Stimulated activated CD8-positive, alpha-beta memory T cell treated with anti-CD3 and anti-CD28 coated beads, Interleukin-7, amount 100 ng/mL, for 4 hours (primary cell): Measurements from ENCODE around the gene SHFL.

Source experiments
- DNase-seq, 2 donors: peaks; one replicate each; pipeline ENCODE4 v3.0.0-alpha.2; 2020; ENCODE audit warnings: low read depth in 2 of 2

Gene SHFL

DNA sequence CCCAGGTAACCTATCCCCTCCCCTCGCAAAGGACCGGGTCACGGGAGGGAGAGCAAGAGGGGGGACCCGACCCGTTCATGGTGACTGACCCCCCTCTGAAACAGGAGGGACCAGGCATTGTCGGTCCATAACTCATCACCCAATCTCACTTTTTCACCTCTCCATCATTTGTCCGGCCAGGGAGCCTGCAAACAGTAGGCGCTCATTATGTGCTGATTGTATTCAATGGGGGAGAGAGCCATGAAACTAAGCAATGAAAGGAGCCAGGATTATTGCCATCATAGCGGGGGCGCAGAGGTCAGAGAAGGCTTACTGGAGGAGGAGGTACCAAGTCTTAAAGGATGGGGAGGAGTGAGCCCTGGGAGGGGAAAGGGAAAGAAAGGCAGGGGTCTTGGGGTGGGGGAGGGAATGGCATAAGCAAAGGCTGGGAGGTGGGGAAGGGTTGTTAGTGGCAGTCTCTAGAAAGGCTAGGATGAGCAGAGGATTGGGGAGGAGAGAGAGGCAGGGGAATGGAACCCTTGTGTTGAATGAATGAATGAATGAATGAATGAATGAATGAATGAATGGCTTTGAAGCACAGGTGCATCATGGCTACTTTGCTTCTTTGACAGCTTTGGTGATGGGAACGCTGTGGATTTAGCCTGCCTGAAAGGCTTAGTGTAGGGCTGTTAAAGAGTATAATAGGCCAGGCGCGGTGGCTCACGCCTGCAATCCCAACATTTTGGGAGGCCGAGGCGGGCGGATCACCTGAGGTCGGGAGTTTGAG, 1.4 kb downstream of the SHFL start:
- no peak for DNase-seq

DNA sequence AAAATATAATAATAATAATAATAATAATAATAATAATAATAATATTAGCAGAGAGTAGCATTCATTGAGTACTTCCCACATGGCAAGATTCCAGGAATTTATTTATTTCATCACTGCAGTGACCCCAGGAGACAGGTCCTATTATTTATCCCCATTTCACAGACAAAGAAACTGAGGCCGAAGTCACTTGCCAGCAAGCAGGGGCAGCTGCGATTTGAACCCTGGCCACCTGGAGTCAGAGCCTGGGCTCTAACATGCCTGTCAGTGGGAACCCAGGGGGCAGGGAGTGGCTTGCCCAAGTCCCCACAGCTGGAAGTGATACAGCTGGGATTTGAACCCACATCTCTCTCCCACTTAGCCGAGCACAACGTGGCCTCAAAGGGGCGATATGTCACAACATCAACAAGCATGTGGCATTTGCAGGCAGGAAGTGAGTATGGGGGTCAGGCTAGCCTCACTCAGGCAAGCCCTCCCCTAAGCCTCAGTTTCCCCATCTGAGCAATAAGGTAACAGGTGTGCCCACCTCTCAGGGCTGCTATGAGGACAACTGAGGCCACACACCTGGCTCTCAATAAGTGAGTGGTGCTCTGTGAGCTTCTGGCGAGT, 2.9 kb downstream of the SHFL start:
- no peak for DNase-seq

DNA sequence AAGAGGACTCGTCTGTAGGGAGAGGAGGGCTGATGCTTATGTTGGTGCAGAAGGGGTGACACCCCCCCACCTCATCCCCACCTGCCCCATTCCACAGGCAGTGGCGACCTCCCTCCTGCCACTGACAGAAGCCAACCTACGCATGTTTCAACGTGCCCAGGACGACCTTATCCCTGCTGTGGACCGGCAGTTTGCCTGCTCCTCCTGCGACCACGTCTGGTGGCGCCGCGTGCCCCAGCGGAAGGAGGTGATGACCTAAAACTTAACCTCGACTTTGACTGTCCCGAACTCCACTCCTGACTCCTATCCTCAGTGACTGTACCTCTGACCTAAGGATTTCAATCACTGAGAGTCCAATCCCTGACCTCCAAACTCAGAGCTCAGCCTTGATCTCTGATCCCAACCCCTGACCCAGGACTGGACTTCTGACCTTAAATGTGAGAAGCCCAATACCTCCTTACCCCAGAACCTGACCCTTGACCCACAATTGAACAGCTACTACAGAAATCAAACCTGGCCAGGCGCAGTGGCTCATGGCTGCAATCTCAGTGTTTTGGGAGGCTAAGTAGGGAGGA, 3.8 kb downstream of the SHFL start:
- no peak for DNase-seq

DNA sequence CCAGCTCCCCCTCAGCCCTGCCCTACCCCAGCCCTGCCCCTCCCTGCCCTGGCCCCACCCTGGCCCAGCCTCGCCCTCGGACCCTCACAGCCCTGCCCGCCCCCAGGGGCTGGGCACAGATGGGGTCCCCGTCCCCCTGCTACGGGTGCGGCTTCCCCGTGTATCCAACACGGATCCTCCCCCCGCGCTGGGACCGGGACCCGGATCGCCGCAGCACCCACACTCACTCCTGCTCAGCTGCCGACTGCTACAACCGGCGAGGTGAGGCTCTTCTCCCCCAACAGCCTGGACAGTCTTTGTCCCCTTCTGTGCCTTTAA, 5.2 kb downstream of the SHFL start:
- no peak for DNase-seq

DNA sequence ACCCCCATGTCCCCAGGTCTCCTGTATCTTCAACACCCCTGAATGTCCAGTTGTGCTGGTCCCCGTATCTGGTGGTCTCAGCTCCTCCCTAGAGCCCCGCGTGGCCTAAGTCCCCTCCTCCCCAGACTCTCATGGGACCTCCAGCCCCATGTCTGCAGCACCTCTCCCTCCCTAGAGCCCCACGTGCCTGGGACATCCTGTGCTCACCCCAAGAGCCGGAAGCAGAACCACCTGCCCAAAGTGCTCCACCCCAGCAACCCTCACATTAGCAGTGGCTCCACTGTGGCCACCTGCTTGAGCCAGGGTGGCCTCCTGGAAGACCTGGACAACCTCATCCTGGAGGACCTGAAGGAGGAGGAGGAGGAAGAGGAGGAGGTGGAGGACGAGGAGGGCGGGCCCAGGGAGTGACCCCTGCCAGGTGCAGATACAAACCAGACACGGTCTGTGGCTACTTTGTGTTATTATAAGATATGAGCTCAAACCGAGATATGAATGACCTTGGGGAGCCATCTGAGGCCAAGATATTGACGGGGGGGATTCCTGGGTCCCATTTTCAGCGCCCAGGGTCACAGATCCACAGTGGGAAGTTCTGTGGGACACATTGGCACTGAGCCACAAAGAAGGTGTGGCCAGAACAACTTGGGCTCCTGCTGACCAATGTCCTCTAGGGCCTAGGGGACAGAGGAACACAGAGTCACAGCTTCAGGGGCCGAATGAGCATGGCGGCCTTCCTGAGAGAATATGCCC, 6.0 kb downstream of the SHFL start:
- DNase-seq = no peak

DNA sequence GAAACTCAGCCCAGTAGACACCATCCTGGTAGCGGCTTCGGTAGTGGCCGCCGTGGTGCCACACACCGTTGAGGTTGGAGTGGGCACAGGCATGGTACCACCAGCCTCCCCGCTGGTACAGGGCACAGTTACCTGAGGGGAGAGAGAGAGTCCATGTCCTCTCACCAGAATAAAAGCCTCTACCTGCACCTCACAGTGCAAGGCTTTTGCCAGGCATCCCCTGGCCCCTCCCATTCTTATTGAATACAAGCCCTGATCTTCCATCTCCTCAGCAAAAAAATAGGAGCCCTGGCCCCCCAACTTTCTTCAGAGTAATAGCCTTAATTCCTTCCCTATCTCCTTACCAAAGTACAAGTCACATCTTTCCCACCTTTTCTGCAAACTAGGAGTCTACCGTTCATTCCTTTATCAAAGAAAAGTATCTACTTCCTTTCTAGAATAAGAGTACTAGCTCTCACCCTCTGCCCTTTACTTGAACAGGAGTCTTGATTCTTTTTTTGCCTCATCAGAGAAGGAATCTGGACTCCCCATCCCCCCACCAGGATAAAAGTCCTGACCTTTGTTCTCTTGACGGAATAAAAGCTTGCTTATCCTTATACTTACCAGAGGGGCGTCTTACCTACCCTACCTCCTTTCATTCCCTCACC, 6.7 kb downstream of the SHFL start:
- no peak for DNase-seq

DNA sequence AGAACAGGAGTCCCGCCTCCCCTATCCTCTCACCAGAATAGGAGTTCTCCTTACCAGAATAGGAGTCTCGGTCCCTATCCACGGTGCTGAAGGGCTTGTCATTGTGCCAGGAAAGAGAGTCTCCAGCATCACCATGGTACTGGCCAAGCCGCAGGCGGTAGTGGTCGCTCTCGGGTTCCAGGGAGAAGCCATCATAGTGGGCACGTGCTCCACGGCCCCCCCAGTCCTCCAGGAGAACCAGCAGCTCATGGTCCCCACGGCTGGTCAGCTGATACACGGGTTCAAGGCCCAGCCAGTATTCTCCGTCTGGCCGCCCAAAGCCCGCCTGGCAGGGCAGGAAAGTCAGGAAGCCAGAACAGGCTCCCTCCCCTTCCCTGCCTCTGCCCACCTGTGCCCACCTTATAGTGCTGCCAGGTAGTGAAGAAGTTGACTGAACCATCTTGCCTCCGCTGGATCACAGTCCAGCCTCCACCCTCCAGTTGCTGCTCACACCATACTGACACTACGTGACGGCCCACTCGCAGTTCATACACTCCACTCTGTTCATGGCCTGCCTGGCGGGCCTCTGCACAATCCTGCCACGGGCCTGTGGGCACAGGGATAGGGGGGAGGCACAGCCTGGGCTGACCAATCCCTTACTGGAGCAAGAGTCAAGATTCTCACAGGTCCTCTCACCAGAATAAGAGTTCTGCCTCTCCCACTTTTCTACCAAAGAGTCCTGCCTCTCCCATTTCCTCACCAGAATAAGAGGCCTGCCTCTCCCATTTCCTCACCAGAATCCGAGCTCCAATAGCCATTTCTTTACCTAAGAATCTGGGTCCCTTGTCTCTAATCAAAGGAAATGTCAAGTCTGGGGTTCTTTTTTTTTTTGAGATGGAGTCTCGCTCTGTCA, 7.4 kb downstream of the SHFL start:
- DNase-seq = no peak

DNA sequence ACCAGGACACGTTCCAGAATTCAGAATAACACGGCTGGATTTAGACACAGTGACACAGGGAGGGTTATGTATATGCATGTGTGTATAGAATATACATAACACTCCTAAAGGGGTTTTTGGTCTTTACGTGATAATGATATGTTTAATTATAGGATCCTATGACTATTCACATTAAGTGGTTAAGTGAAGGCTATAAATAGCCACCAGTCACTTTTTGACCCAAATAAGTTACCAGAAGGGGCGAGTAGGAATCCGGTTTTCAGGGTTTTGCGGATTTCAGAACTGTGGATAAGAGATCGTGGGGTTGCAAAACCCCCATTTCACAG, 9.5 kb downstream of the SHFL start:
- no peak for DNase-seq

DNA sequence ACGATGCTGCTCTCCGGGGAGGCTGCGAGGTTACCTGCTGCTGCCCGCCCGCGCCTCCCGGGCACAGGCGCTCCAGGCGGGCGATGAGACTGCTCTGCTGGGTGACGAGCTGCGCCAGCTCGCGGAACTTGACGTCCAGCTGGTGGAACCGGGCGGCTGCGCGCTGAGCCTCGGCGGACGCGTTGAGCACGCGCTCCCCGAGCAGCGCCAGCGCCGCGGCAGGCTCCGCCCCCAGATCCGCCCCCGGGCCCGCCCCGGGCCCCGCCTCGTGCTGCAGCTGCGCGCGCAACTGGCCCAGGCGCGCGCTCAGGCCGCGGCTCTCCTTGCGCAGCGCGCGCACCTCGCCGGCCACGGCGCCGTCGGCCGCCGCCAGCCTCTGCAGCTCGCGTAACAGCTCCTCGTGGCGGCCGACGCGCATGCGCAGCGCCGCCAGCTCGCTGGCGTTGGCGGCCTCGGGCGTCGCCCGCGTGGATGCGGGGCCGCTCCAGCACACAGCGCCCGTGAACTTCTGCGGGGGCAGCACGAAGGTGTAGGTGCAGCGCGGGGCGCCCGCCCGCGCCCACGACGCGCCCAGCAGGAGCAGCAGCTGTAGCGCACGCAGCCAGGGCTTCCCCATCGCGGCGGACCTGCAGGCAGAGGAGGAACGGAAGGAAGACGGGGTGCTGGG, 10.0 kb downstream of the SHFL start:
- peak; percentile 68 to 89 for DNase-seq

DNA sequence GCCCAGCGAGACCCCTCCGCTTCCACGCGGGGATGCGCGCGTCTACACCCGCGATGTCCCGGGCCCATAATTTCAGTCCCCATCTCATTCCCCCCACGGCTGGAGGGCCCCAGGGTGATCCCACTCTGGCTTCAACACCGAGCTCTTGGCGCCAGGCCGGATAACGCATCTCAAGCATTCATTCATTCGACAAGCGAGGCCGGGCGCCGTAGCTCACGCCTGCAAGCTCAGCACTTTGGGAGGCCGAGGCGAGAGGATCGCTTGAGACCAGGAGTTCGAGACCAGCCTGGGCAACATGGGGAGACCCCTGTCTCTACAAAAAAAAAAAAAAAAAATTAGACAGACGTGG, 10.5 kb downstream of the SHFL start:
- no peak for DNase-seq

DNA sequence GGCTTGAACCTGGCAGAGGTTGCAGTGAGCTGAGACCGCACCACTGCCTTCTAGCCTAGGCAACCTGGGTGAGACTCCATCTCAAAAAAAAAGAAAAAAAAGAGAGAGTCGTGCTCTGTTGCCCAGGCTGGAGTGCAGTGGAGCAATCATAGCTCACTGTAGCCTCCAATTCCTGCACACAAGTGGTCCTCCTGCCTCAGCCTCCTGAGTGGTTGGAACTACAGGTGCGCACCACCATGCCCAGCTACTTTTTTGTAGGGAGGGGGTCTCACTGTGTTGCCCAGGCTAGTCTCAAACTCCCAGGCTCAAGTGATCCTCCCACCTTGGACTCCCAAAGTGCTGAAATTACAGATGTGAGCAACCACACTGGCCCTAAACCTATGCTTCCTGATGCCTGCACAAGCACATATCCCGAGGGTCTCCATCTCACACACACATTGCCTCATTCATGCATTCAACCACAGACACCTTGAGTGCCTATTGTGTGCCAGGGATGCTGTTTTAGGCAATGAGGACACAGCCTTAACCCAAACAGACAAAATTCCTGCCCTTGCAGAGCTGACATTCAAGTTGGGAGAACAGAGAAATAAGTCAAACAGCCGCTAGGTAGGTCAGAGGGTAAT, 14.2 kb downstream of the SHFL start:
- DNase-seq = no peak

DNA sequence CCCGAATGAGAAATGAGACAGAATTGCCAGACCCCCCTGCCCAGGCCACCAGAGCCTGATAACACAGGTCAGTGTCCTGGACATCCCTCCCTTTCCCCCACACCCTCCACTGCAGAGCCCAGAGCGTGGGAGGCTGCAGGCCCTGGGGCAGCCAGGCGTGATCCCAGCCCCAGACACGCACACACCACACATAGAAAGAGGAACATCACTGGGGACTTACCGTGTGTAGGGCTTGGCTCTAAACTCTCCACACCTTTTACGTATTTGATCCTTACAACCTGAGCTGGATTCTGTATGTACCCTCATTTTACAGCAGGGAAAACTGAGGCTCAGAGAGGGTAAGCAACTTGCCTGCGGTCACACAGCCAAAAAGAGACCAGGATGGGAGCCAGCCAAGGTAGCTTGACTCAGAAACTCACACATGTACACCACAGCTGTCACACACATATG, 16.7 kb downstream of the SHFL start:
- DNase-seq = no peak

DNA sequence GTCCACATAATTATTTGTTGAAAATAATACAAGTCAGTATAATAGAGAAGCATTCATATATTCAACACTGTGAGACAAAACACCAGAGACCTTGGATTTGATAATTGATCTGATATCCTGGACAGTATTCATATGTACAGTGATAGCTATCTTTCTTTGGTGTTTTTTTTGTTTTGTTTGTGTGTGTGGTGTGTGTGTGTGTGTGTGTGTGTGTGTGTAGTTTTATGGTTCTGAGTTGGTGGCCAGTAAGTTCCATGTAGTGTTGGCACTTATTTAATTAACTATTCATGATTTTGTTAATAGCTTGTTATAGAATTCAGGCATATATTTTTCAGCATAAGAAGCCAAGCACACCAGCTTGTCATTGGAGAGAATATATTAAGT, 18.0 kb downstream of the SHFL start:
- DNase-seq = no peak

DNA sequence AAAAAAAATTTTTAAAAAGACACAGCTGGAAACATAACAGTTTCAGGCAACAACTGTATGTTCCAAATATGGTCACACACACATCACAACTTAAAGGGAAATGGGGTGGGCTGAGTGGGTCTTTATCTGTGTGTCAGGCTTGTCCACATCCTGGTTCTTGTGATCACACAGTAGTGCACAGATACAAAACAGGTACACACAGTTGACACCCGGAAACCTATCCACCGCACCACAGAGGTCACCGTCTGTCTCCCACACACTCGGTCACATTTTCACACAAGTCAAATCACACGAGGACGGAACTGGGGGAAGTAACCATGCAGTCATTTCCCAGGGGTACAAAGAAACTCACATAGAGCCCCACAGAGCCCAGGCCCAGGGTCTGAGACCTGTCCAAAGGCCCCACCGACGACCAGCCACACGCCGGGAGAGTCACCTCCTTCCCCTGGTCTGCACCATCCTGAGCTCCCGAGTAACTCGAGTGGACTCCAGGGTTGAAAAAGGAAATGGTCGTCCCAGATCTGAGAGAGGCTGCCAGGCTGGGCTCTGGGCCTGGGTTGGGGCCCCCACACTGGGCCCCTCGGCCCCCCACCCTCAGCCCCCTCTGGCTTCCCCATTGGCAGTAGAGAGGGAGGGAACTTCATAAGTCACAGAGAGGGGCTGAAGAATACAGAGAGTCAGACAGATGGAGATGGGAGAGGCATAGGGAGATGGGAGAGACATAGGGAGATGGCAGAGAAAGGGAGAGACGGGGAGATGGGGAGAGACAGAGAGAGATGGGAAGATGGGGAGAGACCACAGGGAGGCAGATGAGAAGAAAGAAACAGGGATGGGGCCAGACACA, 18.8 kb downstream of the SHFL start:
- peak; percentile 75 to 82 for DNase-seq

DNA sequence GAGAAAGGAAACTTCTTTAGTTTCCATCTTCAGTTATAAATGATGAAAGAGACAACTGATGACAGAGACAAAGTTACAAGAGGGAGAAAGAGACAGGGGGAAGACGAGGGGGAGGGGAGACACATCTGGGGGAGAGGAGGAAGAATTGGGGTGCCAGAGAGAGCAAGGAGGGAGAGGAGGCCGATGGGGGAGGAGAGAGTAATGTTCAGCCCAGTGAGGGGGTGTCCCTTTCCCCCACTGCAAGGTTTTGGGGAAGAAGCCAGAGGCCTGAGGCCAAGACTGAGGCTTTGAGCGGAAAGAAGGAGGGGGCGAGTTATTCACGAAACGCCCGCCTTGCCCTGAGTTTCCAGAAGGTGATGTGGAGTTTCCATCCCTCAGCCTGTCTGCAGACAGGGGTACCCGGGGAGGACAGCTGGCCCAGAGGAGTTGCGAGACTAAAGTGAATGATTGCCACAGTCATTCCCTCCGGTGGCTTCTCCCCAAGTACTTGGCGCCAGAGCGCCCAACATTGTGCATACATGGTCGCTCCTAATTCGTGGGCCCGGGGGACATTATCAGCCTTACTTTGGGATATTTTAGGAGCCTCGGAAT, 19.5 kb downstream of the SHFL start:
- DNase-seq = peak; percentile 80 to 88

DNA sequence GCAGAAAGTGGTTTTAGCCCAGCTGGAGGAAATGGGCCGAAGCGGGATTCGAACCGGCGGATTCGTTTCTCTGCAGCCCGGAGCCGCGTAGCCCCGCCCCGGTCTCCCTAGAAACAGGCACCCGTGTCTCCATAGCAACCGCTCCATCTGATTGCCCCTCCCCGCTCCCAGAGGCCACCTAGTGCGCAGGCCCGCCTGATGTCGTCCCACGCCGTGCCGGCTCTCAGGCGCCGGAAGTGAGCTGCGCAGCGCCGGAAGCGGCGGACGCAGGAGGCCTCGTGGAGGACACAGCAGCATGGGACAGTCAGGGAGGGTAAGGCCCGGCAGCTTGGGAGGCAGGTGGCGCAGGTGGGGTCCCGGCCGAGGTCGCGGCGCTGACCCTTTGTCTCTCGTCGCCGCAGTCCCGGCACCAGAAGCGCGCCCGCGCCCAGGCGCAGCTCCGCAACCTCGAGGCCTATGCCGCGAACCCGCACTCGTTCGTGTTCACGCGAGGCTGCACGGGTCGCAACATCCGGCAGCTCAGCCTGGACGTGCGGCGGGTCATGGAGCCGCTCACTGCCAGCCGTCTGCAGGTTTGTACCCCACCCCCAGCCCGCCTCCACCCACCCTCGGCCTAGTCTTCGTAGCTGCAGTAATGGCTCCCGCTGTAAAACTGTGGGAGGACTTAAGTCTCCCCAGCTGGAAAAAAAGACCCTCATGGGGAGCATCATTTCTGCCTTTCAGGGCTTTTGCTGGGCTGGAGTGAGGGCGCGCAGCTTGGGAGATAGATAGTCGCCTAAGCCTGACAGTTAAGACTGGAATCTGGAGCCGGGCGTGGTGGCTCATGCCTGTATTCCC, 20.2 kb downstream of the SHFL start, which contains the start of gene PPAN:
TSS of gene PPAN (plus strand) at position 263 of the 837 bp plus-strand sequence. CDS start at position 296, 33 bp downstream.
- DNase-seq = peak; percentile 93 to 95

DNA sequence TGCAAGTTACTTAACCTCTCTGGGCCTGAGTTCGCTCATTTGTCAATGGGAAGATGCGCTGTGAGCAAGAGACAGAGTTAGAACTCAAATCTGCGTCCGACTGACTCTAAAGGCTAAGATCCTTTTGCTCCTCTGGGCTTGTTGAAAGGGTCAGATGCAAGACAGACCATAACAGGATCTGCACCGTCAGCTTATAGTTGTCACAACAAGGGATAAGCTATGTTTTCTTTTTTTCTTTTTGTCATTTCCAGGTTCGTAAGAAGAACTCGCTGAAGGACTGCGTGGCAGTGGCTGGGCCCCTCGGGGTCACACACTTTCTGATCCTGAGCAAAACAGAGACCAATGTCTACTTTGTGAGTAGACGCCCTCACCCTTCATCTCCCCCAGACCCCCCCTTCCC, 21.1 kb downstream of the SHFL start:
- DNase-seq = no peak

DNA sequence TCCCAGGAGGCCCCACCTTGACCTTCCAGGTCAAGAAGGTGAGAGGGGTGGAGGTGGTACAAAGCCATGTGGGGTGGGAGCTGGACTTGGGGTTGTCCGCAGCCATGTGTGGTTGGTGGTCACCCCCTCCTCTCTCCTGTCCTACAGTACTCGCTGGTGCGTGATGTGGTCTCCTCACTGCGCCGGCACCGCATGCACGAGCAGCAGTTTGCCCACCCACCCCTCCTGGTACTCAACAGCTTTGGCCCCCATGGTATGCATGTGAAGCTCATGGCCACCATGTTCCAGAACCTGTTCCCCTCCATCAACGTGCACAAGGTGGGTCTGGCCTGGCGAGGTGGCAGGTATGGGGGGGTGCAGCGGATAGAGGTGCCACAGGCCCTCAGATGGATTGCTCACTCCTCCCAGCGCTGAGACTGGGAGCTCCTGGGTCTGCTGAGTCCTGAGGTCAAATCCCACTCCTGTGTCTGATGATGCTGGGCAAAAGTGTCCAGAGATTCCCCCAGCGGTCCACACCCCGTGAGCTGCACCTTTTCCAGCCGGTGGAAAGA, 21.8 kb downstream of the SHFL start:
- no peak for DNase-seq
